ENCODE measurements around the gene BNIP5. TPM values are rescaled to one million over a fixed set of nuclear protein-coding genes. Genes with fewer than 3 reads are reported as not detected.

BNIP5 gene
- total RNA-seq, 2 experiments from 2014 or later, result not detected

GRCh38 chr6:36269834-36270705 is 66.6 kb downstream of the BNIP5 start, which contains the start of gene PNPLA1:
PNPLA1 (plus strand) TSS chr6:36270060; CDS start chr6:36270460, 400 bp downstream.
- H3K4me2 ChIP-seq (ENCODE audit: low read length), result no peak within 1 kb of the TSS
- H3K9me3 ChIP-seq (ENCODE audit: low read length), result no peaks in the 10 kb centered on the region
- TF ChIP-seq CTCF (conservative IDR thresholded peaks at IDR 0.05; ENCODE audit: low read length) (no peak), EZH2phosphoT487 (IDR thresholded peaks at IDR 0.05; ENCODE audit: borderline replicate concordance, low read depth, low read length) (no peak)
- H3K9me2 ChIP-seq (ENCODE audit: insufficient read depth, low read length), result no peaks in the 10 kb centered on the region
- H4K20me1 ChIP-seq (ENCODE audit: insufficient read depth, low read length), result no peaks in the 10 kb centered on the region
- intact Hi-C loops (cut with micrococcal nuclease; ENCODE audit: unreplicated experiment), result no loop called here
- BruUV-seq (replicated peaks), result no TSS peak
- CTCF ChIA-PET (ENCODE audit: unreplicated experiment), result no interaction called here
- H3K36me3 ChIP-seq (ENCODE audit: insufficient read depth, low read length), result no peaks in the 10 kb centered on the region
- POLR2A ChIA-PET, result no interaction called here
- H3K79me2 ChIP-seq (ENCODE audit: insufficient read depth, low read depth, low read length), result no peaks in the 10 kb centered on the region
- no peak within 1 kb of the TSS for H3K4me3 ChIP-seq (ENCODE audit: low read depth, low read length, poor library complexity, severe bottlenecking)
- H3K27ac ChIP-seq (ENCODE audit: low read depth, low read length, poor library complexity, severe bottlenecking), result no peak within 1 kb of the TSS
- no peak for DNase-seq (ENCODE audit: low spot score)
- H2AFZ ChIP-seq (ENCODE audit: low read length), result no peak within 1 kb of the TSS
- no peaks in the 10 kb centered on the region for H3K4me1 ChIP-seq (ENCODE audit: insufficient read depth, low read length, poor library complexity, severe bottlenecking)

GRCh38 chr6:36268478-36269275 is 68.0 kb downstream of the BNIP5 start:
- intact Hi-C loops (cut with micrococcal nuclease; ENCODE audit: unreplicated experiment), result no loop called here
- BruUV-seq (replicated peaks), result no TSS peak
- POLR2A ChIA-PET, result no interaction called here
- Histone ChIP-seq H4K20me1 (ENCODE audit: insufficient read depth, low read length) (no peaks in the 10 kb centered on the region), H3K9me2 (ENCODE audit: insufficient read depth, low read length) (no peaks in the 10 kb centered on the region), H3K27ac (ENCODE audit: low read depth, low read length, poor library complexity, severe bottlenecking) (no peak overlapping the region), H2AFZ (ENCODE audit: low read length) (no peak overlapping the region), H3K9me3 (ENCODE audit: low read length) (no peaks in the 10 kb centered on the region), H3K79me2 (ENCODE audit: insufficient read depth, low read depth, low read length) (no peaks in the 10 kb centered on the region), H3K36me3 (ENCODE audit: insufficient read depth, low read length) (no peaks in the 10 kb centered on the region), H3K4me1 (ENCODE audit: insufficient read depth, low read length, poor library complexity, severe bottlenecking) (no peaks in the 10 kb centered on the region), H3K4me2 (ENCODE audit: low read length) (no peak overlapping the region), H3K4me3 (ENCODE audit: low read depth, low read length, poor library complexity, severe bottlenecking) (no peak overlapping the region)
- TF ChIP-seq CTCF (conservative IDR thresholded peaks at IDR 0.05; ENCODE audit: low read length) (no peak), EZH2phosphoT487 (IDR thresholded peaks at IDR 0.05; ENCODE audit: borderline replicate concordance, low read depth, low read length) (no peak)
- DNase-seq (ENCODE audit: low spot score), result no peak
- CTCF ChIA-PET (ENCODE audit: unreplicated experiment), result no interaction called here
